Activated T-cell treated with anti-CD3 and anti-CD28 coated beads, Interleukin-2, amount 50 U/mL, for 48 hours (primary cell): ENCODE measurements around the gene NDUFB10.
"Not testable (repeated sequence)": the region's sequence is repeated elsewhere in the genome, so short reads cannot be mapped to it uniquely, and the experiment has no call there.

Experiments
- DNase-seq, 2 experiments: peaks; one replicate each; pipeline ENCODE4 v3.0.0-alpha.2; 2020

Gene NDUFB10

GRCh38 chr16:1926271-1926670 is 33.1 kb upstream of the NDUFB10 start:
- no peak for DNase-seq

- DNase-seq = no peak
Measured at GRCh38 chr16:1929105-1929504, 30.2 kb upstream of the NDUFB10 start.

- DNase-seq = peak; percentile 96 to 97
Measured at GRCh38 chr16:1929578-1930337, 29.6 kb upstream of the NDUFB10 start.

- DNase-seq = no peak
Measured at GRCh38 chr16:1930338-1930720, 29.0 kb upstream of the NDUFB10 start.

- no peak for DNase-seq
Measured at GRCh38 chr16:1932050-1933028, 27.0 kb upstream of the NDUFB10 start.

GRCh38 chr16:1933097-1933661 is 26.2 kb upstream of the NDUFB10 start:
- DNase-seq = no peak

- no peak for DNase-seq
Measured at GRCh38 chr16:1936945-1937479, 22.3 kb upstream of the NDUFB10 start.

GRCh38 chr16:1938316-1938715 is 21.0 kb upstream of the NDUFB10 start:
- no peak for DNase-seq

GRCh38 chr16:1938910-1939309 is 20.4 kb upstream of the NDUFB10 start:
- DNase-seq = no peak

- not testable (repeated sequence) for DNase-seq
Measured at GRCh38 chr16:1939833-1940232, 19.5 kb upstream of the NDUFB10 start.

- DNase-seq = no peak
Measured at GRCh38 chr16:1940273-1941161, 18.8 kb upstream of the NDUFB10 start.

GRCh38 chr16:1941162-1942046 is 17.9 kb upstream of the NDUFB10 start:
- DNase-seq = no peak

GRCh38 chr16:1942047-1942809 is 17.1 kb upstream of the NDUFB10 start:
- peak; percentile 45 to 48 for DNase-seq

- DNase-seq = peak; percentile 100
Measured at GRCh38 chr16:1942810-1943726, 16.3 kb upstream of the NDUFB10 start, which contains the start of gene MSRB1. TSS of gene MSRB1 (minus strand) at chr16:1943199. CDS start at chr16:1943156, 43 bp downstream.

GRCh38 chr16:1944612-1945199 is 14.6 kb upstream of the NDUFB10 start:
- no peak for DNase-seq

GRCh38 chr16:1945559-1946391 is 13.6 kb upstream of the NDUFB10 start:
- no peak for DNase-seq

GRCh38 chr16:1946495-1947368 is 12.6 kb upstream of the NDUFB10 start:
- DNase-seq = no peak
